Measurements from ENCODE around the gene MB. TPM values are rescaled to one million over a fixed set of nuclear protein-coding genes. Genes with fewer than 3 reads are reported as not detected.

MB gene
- total and polyA plus RNA-seq, 2 donors from 2014 or later: 0.84 TPM; not detected in 1

- H3K9ac ChIP-seq (ENCODE audit: low read length in 3 of 3): no peak overlapping the region
- no peak overlapping the region for H3K4me3 ChIP-seq (ENCODE audit: low read length in 3 of 3)
- no peak overlapping the region for H3K27ac ChIP-seq (ENCODE audit: low read depth in 2 of 2, low read length in 2 of 2)
- no peaks in the 10 kb centered on the region for H3K9me3 ChIP-seq (ENCODE audit: control insufficient read depth in 2 of 3, insufficient read depth in 1 of 3, low read length in 3 of 3)
- DNase-seq (no peak), FAIRE-seq (no peak)
- H3K36me3 ChIP-seq (ENCODE audit: control insufficient read depth in 2 of 3, insufficient read depth in 3 of 3, low read length in 3 of 3): no peaks in the 10 kb centered on the region
- H3K27me3 ChIP-seq (ENCODE audit: control insufficient read depth, insufficient read depth, low read length): no peaks in the 10 kb centered on the region
- TF ChIP-seq CTCF (IDR thresholded peaks at IDR 0.05; ENCODE audit: borderline replicate concordance, extremely low read depth, insufficient read depth): no peak
- no peaks in the 10 kb centered on the region for H3K4me1 ChIP-seq (ENCODE audit: control insufficient read depth in 2 of 3, insufficient read depth in 2 of 3, low read depth in 1 of 3, low read length in 3 of 3)
- intact Hi-C loops (cut with DNase I): loop anchor here (5.0 kb wide), 1 partner anchor 144 kb away; no protein-coding TSS in a partner anchor
These were observed 40.5 kb downstream of the MB start for GRCh38 chr22:35576671-35577070.

DNA sequence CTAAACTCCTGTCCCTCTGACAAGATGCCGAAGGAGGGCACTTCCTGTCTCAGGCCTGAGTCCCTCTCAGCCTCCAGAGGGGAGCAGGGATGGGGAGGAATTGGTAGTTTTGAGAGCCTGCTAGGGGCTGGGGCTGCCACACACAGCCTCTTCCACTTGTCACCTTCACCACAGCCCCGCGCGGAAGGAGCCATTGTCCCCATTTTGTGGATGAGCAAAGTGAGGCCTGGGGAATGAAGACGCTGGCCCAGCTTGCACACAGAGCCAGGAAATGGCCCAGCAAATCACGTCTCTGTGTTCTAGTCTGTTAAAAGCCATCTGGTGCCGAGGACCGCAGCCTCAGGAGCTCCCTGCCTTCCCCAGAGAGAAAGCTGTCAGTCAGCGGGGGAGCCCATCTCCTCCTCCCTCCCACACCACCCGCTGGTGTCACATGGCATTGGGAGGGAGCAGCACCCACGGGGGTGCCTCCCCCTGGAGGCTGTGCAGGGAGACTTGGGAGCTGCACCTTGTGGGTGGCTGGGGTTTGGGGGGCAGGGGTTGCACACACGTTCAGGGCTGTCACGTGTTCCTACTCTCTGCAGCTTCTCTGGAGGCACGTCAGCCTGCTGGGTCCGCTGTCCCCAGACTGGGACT, 41.9 kb downstream of the MB start:
- no peak for TF ChIP-seq CTCF (IDR thresholded peaks at IDR 0.05; ENCODE audit: borderline replicate concordance, extremely low read depth, insufficient read depth)
- FAIRE-seq (no peak), DNase-seq (no peak)
- H3K4me3 ChIP-seq (ENCODE audit: low read length in 3 of 3): no peak overlapping the region
- H3K4me1 ChIP-seq (ENCODE audit: control insufficient read depth in 2 of 3, insufficient read depth in 2 of 3, low read depth in 1 of 3, low read length in 3 of 3): no peaks in the 10 kb centered on the region
- no peaks in the 10 kb centered on the region for H3K36me3 ChIP-seq (ENCODE audit: control insufficient read depth in 2 of 3, insufficient read depth in 3 of 3, low read length in 3 of 3)
- no peaks in the 10 kb centered on the region for H3K9me3 ChIP-seq (ENCODE audit: control insufficient read depth in 2 of 3, insufficient read depth in 1 of 3, low read length in 3 of 3)
- H3K9ac ChIP-seq (ENCODE audit: low read length in 3 of 3): no peak overlapping the region
- intact Hi-C loops (cut with DNase I): loop anchor here (5.0 kb wide), 1 partner anchor 143 kb away; no protein-coding TSS in a partner anchor
- no peak overlapping the region for H3K27ac ChIP-seq (ENCODE audit: low read depth in 2 of 2, low read length in 2 of 2)
- no peaks in the 10 kb centered on the region for H3K27me3 ChIP-seq (ENCODE audit: control insufficient read depth, insufficient read depth, low read length)

- no peak for TF ChIP-seq CTCF (IDR thresholded peaks at IDR 0.05; ENCODE audit: borderline replicate concordance, extremely low read depth, insufficient read depth)
- Histone ChIP-seq H3K4me1 (ENCODE audit: control insufficient read depth in 2 of 3, insufficient read depth in 2 of 3, low read depth in 1 of 3, low read length in 3 of 3) (no peaks in the 10 kb centered on the region), H3K27me3 (ENCODE audit: control insufficient read depth, insufficient read depth, low read length) (no peaks in the 10 kb centered on the region), H3K9me3 (ENCODE audit: control insufficient read depth in 2 of 3, insufficient read depth in 1 of 3, low read length in 3 of 3) (no peaks in the 10 kb centered on the region), H3K9ac (ENCODE audit: low read length in 3 of 3) (no peak overlapping the region), H3K27ac (ENCODE audit: low read depth in 2 of 2, low read length in 2 of 2) (no peak overlapping the region), H3K4me3 (ENCODE audit: low read length in 3 of 3) (no peak overlapping the region), H3K36me3 (ENCODE audit: control insufficient read depth in 2 of 3, insufficient read depth in 3 of 3, low read length in 3 of 3) (no peaks in the 10 kb centered on the region)
- intact Hi-C loops (cut with DNase I): no loop called here
- FAIRE-seq: no peak
- DNase-seq: no peak
These were observed 44.6 kb downstream of the MB start for GRCh38 chr22:35572556-35572955.
